Measurements from ENCODE around the gene LPIN2.

GRCh38 chr18:3041843-3042242 is 28.9 kb upstream of the LPIN2 start:
- no peak for TF ChIP-seq CTCF (IDR thresholded peaks at IDR 0.05)
- no peak for TF ChIP-seq POLR2A (IDR thresholded peaks at IDR 0.05)
- no peak for TF ChIP-seq POLR2AphosphoS5 (IDR thresholded peaks at IDR 0.05)
- no peak for TF ChIP-seq EP300 (IDR thresholded peaks at IDR 0.05)
